Measurements from ENCODE around the gene EGFR.
A peak's percentile ranks its signal among the peaks of the same experiment; 100 is the strongest.

Gene EGFR

DNA sequence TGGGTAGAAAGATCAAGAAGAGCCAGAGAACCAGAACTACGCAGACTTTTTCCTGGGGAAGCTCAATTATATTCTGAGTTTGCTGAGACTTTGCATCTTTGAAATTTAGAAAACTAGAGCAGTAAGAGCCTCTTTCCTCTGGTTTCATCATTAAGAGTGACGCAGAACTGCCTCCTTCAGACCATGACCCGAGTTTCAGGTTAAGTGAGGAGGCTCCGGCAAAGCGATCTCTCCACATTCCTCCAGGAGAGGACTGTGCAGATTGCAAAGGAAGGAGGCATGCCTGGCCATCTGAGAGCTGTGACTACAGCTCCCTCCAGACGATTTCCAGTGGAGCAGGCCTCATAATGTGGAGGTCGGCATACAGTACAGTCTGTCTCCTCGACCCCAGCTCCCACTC is 230.5 kb downstream of the EGFR start:
- DNase-seq (ENCODE audit: low read depth in 2 of 2), result no peak

DNA sequence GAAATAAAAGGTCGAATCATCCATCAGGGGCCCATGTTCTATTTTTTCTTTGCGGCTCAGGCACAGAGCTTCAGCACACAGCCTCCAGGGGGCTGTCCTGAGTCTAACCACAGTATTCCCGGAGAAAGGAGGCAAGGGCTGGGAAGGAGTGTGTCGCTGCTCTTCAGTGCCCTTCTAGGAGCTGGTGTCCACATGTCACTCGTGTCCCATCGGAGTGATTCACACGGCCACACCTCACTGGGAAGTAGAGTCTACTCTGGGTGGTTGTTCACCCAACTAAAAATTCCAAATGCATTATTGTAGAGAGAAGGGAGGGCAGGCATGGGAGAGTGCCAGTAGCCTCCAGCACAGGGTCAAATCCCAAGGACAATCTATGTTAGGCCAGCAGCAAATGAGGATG is 231.5 kb downstream of the EGFR start:
- DNase-seq (ENCODE audit: low read depth in 2 of 2), result no peak

GRCh38 chr7:55251313-55251712 is 232.5 kb downstream of the EGFR start:
- no peak for DNase-seq (ENCODE audit: low read depth in 2 of 2)

DNA sequence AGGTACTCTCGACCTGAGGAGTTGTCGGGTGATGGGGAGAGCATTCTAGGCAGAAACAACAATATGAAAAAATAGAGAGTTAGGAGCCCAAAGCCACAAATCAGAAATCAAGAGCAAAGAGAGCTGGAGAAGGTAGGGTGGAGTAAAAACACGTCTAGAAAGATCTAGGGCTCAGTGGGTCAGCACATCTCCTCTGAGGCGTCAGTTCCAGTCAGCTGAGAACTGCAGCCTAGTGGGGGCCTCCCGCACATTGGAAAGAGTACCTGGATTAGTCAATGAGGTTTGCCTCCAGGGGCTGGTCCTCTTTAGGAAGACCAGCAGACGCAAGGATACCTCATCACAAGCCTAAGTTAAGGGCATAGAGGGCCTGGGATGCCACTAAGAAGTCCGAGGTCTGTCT is 233.1 kb downstream of the EGFR start:
- no peak for DNase-seq (ENCODE audit: low read depth in 2 of 2)

DNA sequence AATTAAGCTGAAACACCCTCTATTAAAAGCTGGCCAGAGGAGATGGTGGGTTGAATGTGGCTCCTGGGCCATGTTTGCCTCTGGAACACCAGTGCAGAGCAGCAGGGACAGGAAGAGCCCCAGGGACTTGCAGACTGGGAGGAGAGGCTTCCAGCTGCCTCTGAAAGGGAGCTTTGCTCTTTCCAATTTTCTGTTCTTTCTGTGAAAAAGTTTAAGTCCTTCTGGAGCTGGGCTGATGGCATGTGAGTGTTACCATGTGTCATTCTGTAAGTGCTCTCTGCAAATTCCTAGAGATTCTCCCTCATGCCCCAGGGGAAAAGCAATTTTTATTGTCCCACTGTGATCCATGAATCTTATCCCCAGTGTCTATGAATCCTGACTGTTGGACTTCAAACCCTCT is 233.6 kb downstream of the EGFR start:
- no peak for DNase-seq (ENCODE audit: low read depth in 2 of 2)

DNA sequence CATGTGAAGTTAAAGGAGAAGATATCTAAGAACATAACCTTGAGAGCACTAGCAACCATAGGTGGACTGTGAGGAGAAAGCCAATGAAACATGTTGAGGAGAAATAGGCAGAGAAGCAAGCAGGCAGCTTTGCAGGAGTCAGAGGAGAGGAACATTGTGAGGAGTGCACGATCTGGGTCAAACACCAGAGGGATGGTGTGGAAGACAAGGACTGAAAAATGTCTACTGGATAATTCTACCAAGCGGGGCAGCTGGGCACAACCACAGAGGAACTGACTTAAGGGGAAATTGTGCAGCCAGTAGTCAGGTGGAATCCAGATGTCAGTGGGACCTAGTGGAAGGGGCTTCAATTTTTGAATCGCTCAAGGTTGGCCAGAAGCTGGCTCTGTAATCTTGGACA is 234.4 kb downstream of the EGFR start:
- no peak for DNase-seq (ENCODE audit: low read depth in 2 of 2)

- no peak for DNase-seq (ENCODE audit: low read depth in 2 of 2)
These were observed 235.4 kb downstream of the EGFR start for GRCh38 chr7:55254242-55254595.

DNA sequence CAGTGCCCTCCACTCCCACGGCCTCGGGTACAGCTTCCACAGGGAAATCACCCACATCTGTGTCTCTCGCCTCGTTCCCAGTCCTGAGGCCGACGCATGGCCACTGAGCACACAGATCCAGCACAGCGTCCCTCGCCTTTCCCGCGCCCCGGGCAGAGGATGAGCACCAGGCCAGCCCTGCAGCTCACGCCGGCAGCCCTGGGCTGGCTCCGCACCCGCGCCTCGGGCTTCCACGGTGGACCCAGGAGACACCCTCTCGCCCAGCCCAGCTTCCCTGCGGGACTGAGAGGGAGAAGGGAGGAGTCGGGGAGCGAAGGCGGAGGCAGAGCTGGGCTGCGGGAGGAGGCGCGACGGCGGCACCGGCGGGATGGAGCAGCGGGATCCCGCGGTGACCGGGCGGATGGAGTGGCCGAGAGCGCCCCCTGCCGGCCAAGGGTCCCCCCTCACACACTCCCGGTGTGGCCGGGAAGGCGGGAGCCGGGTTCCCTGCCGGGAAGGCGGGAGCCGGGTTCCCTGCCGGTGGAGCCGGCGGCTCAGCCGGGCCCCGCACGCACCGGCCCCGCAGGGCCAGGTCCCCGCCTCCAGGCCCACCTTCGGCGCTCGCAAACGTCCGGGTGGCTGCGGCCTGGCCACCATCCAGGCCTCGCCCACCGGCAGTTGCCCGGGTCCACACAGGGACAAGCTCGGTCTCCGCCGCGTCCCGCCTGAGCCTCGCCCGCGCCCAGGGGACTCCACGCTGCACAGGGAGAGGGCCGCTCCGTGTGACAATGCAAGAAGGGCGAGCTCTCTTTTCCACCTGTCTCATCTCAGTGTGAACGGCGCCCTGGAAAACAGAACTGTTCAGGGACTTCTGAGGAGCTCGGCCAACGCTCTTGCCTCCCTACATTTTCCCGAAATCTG is 236.0 kb downstream of the EGFR start:
- peak; percentile 58 to 76 for DNase-seq (ENCODE audit: low read depth in 2 of 2)

DNA sequence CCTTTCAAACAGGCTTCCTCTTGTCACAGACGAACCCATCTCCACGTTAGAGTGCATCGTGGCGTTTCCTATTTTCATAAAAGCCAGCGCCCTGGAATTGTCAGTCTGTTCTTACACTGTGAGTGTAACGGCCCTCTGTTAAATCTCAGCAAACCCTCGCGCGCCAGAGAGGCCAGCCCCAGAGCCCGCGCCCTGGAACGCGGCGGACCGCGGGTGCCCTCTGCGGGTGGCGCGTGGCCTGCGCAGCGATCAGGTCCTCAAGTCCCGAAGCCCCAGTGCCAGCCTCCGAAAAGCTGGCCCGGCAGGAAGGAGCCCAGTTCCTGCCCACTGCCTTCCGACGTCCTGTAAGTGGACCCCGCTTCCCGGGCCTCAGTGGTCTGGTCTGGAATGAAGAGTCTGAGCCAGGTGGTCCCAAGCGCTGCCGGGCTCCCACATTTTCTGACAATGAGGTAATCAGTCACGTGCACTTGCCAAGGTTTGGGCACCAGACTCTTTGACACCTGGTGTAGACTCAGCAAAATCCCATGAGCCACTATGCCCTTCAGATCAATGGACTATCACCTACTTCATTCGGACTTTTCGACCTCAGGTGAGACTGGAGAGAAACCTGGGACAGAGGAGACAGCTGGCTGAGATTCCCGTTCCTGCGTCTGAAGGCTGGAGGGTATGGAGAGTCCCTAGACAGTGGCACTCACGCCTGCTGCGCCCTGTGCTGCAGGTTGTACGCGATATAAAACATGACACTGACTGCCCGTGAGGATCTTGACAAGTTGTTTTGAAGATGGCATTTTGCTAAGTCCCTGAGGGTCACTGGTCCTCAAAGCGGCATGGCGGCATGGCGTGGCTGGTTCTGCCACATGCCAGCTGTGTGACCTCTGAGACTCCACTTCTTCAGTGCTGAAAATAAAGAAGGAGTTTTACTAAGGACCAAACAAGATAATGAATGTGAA is 237.0 kb downstream of the EGFR start:
- peak; percentile 67 to 75 for DNase-seq (ENCODE audit: low read depth in 2 of 2)

DNA sequence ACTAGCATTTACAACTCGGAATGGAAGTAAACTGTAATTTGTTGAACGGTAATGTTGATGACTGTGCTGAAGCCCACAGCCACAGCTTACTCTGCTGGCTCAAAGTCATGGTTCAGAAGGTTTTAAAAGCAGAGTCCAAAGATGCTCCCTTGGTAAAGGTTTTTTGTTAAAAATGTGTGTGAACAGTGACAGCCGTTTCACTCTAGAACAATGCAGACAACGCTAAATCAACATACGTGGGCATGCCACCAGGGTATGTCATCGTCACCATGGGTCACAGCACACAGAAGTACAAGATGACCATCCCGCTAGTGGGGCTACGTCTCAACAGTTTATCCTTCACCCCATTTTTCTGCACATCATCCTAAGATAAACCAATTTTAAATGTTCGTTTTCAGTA is 239.8 kb downstream of the EGFR start:
- DNase-seq (ENCODE audit: low read depth in 2 of 2), result no peak

DNA sequence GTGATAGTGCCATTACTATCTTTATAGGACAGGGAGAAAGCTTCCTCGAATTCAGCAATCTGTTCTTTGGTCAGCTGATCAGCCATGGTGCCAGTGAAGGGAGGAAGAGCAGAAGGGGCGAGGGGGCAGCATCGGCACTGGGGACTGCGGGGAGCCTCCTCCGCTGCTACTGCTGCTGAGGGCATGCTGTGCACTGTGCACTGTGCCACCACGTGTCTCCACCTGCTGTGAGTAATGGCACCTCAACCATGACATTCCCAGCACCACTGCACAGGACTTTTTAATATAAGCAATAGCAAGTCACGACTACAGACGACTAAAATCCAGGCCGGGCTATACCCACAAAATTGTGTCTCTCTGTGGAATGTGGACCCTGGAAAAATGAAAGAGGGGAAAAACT is 241.4 kb downstream of the EGFR start:
- DNase-seq (ENCODE audit: low read depth in 2 of 2), result no peak

DNA sequence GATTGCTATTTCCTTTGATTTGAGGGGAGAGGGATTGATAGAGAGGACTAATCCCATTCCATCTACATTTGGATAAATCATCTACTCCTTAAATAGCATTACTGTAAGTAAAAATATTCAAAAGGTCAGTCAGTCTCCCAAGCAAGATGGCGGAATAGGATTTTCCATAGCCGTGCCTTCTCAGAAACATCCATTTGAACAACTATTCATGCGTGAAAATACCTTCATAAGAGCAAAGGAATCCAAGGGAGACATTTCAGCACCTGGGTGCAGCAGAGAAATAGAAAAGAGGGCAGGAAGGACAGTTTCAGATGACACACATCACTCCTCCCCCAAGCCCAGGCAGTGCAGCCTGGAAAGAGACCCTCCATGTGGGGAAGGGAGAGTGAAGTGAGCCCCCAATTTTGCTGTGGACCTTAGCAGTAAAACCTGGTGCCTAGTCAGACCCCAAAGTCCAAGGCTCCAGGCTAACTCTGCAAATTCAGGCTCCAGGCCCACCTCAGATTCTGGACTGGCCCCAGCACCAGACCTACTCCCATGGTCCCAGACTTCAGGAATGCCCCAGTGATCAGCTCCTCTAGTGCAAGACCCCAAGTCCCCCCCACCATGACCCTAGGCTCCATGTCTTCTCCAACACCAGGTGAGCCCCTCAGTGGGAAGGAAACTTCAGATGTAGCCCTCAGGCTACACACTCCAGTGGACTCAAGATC is 242.0 kb downstream of the EGFR start:
- no peak for DNase-seq (ENCODE audit: low read depth in 2 of 2)

Data from stimulated activated CD4-positive, alpha-beta T cell treated with anti-CD3 and anti-CD28 coated beads, Interleukin-4, amount 100 ng/mL, for 48 hours (primary cell).